ENCODE data around the gene CELA3A. TPM values are rescaled to one million over a fixed set of nuclear protein-coding genes. Genes with fewer than 3 reads are reported as not detected.
A peak's percentile ranks its signal among the peaks of the same experiment; 100 is the strongest.
"Not testable (repeated sequence)": the region's sequence is repeated elsewhere in the genome, so short reads cannot be mapped to it uniquely, and the experiment has no call there.

Gene CELA3A
- total RNA-seq, 1 experiment from 2014 or later, result not detected

GRCh38 chr1:22003959-22004358 lies 2.5 kb downstream of the CELA3A start:
- CTCF ChIA-PET, result interaction anchor here (0.6 kb wide), 2 partner anchors 108 to 558 kb away, joined by 4 to 5 read pairs; no protein-coding TSS in a partner anchor
- H3K36me3 ChIP-seq (ENCODE audit: insufficient read depth, low read length, poor library complexity, severe bottlenecking); intact Hi-C loops (cut with micrococcal nuclease; ENCODE audit: unreplicated experiment); POLR2A ChIA-PET (ENCODE audit: low non-redundant PET); H3K27me3 ChIP-seq (replicated peaks; ENCODE audit: insufficient read depth, low read depth, low read length, poor library complexity); H3K4me3 ChIP-seq (ENCODE audit: low read depth, low read length, poor library complexity, severe bottlenecking); H3K9me3 ChIP-seq (ENCODE audit: low read depth, low read length, poor library complexity, severe bottlenecking); H3K4me1 ChIP-seq (ENCODE audit: insufficient read depth, low read length, poor library complexity, severe bottlenecking); H3K27ac ChIP-seq (ENCODE audit: low read depth, low read length, poor library complexity, severe bottlenecking); BruUV-seq (replicated peaks); DNase-seq (ENCODE audit: low spot score): not testable (repeated sequence)

GRCh38 chr1:22005261-22006149 lies 4.0 kb downstream of the CELA3A start:
- BruUV-seq (replicated peaks); H3K27me3 ChIP-seq (replicated peaks; ENCODE audit: insufficient read depth, low read depth, low read length, poor library complexity); H3K9me3 ChIP-seq (ENCODE audit: low read depth, low read length, poor library complexity, severe bottlenecking); intact Hi-C loops (cut with micrococcal nuclease; ENCODE audit: unreplicated experiment); H3K4me1 ChIP-seq (ENCODE audit: insufficient read depth, low read length, poor library complexity, severe bottlenecking); H3K4me3 ChIP-seq (ENCODE audit: low read depth, low read length, poor library complexity, severe bottlenecking); POLR2A ChIA-PET (ENCODE audit: low non-redundant PET); H3K36me3 ChIP-seq (ENCODE audit: insufficient read depth, low read length, poor library complexity, severe bottlenecking); H3K27ac ChIP-seq (ENCODE audit: low read depth, low read length, poor library complexity, severe bottlenecking); CTCF ChIA-PET: not testable (repeated sequence)
- DNase-seq (ENCODE audit: low spot score), result peak; percentile 39
- TF ChIP-seq CTCF (conservative IDR thresholded peaks at IDR 0.05; ENCODE audit: low read depth, low read length), result peak; percentile 55

- BruUV-seq (replicated peaks); intact Hi-C loops (cut with micrococcal nuclease; ENCODE audit: unreplicated experiment); DNase-seq (ENCODE audit: low spot score); H3K4me1 ChIP-seq (ENCODE audit: insufficient read depth, low read length, poor library complexity, severe bottlenecking); H3K4me3 ChIP-seq (ENCODE audit: low read depth, low read length, poor library complexity, severe bottlenecking); CTCF ChIA-PET; POLR2A ChIA-PET (ENCODE audit: low non-redundant PET); H3K27ac ChIP-seq (ENCODE audit: low read depth, low read length, poor library complexity, severe bottlenecking); H3K9me3 ChIP-seq (ENCODE audit: low read depth, low read length, poor library complexity, severe bottlenecking); H3K27me3 ChIP-seq (replicated peaks; ENCODE audit: insufficient read depth, low read depth, low read length, poor library complexity); H3K36me3 ChIP-seq (ENCODE audit: insufficient read depth, low read length, poor library complexity, severe bottlenecking): not testable (repeated sequence)
These were observed 5.3 kb downstream of the CELA3A start for GRCh38 chr1:22006736-22007135.

- H3K9me3 ChIP-seq (ENCODE audit: low read depth, low read length, poor library complexity, severe bottlenecking); BruUV-seq (replicated peaks); H3K4me1 ChIP-seq (ENCODE audit: insufficient read depth, low read length, poor library complexity, severe bottlenecking); H3K27me3 ChIP-seq (replicated peaks; ENCODE audit: insufficient read depth, low read depth, low read length, poor library complexity); H3K36me3 ChIP-seq (ENCODE audit: insufficient read depth, low read length, poor library complexity, severe bottlenecking); POLR2A ChIA-PET (ENCODE audit: low non-redundant PET); H3K4me3 ChIP-seq (ENCODE audit: low read depth, low read length, poor library complexity, severe bottlenecking); intact Hi-C loops (cut with micrococcal nuclease; ENCODE audit: unreplicated experiment); DNase-seq (ENCODE audit: low spot score); H3K27ac ChIP-seq (ENCODE audit: low read depth, low read length, poor library complexity, severe bottlenecking): not testable (repeated sequence)
- CTCF ChIA-PET, result interaction anchor here (0.6 kb wide), 1 partner anchor 45 kb away, joined by 5 read pairs; no protein-coding TSS in a partner anchor
These were observed 5.8 kb downstream of the CELA3A start for GRCh38 chr1:22007262-22007661.

- H3K9me3 ChIP-seq (ENCODE audit: low read depth, low read length, poor library complexity, severe bottlenecking); H3K27me3 ChIP-seq (replicated peaks; ENCODE audit: insufficient read depth, low read depth, low read length, poor library complexity); H3K4me3 ChIP-seq (ENCODE audit: low read depth, low read length, poor library complexity, severe bottlenecking); CTCF ChIA-PET; DNase-seq (ENCODE audit: low spot score); POLR2A ChIA-PET (ENCODE audit: low non-redundant PET); intact Hi-C loops (cut with micrococcal nuclease; ENCODE audit: unreplicated experiment); BruUV-seq (replicated peaks); H3K27ac ChIP-seq (ENCODE audit: low read depth, low read length, poor library complexity, severe bottlenecking); H3K4me1 ChIP-seq (ENCODE audit: insufficient read depth, low read length, poor library complexity, severe bottlenecking); H3K36me3 ChIP-seq (ENCODE audit: insufficient read depth, low read length, poor library complexity, severe bottlenecking): not testable (repeated sequence)
These were observed 8.1 kb downstream of the CELA3A start for GRCh38 chr1:22009566-22009965.

GRCh38 chr1:22012752-22013151 lies 11.3 kb downstream of the CELA3A start:
- BruUV-seq (replicated peaks); intact Hi-C loops (cut with micrococcal nuclease; ENCODE audit: unreplicated experiment): not testable (repeated sequence)

GRCh38 chr1:22014575-22015206 lies 13.2 kb downstream of the CELA3A start:
- BruUV-seq (replicated peaks); H3K36me3 ChIP-seq (ENCODE audit: insufficient read depth, low read length, poor library complexity, severe bottlenecking); H3K4me3 ChIP-seq (ENCODE audit: low read depth, low read length, poor library complexity, severe bottlenecking); H3K9me3 ChIP-seq (ENCODE audit: low read depth, low read length, poor library complexity, severe bottlenecking); DNase-seq (ENCODE audit: low spot score); CTCF ChIA-PET; intact Hi-C loops (cut with micrococcal nuclease; ENCODE audit: unreplicated experiment); POLR2A ChIA-PET (ENCODE audit: low non-redundant PET); H3K27ac ChIP-seq (ENCODE audit: low read depth, low read length, poor library complexity, severe bottlenecking); H3K27me3 ChIP-seq (replicated peaks; ENCODE audit: insufficient read depth, low read depth, low read length, poor library complexity); H3K4me1 ChIP-seq (ENCODE audit: insufficient read depth, low read length, poor library complexity, severe bottlenecking): not testable (repeated sequence)

More at GRCh38 chr1:22012752-22013151, 11.3 kb downstream of the CELA3A start:
- H3K4me1 ChIP-seq (ENCODE audit: insufficient read depth, low read length, poor library complexity, severe bottlenecking); H3K9me3 ChIP-seq (ENCODE audit: low read depth, low read length, poor library complexity, severe bottlenecking); H3K36me3 ChIP-seq (ENCODE audit: insufficient read depth, low read length, poor library complexity, severe bottlenecking); POLR2A ChIA-PET (ENCODE audit: low non-redundant PET); DNase-seq (ENCODE audit: low spot score); CTCF ChIA-PET; H3K27ac ChIP-seq (ENCODE audit: low read depth, low read length, poor library complexity, severe bottlenecking); H3K27me3 ChIP-seq (replicated peaks; ENCODE audit: insufficient read depth, low read depth, low read length, poor library complexity); H3K4me3 ChIP-seq (ENCODE audit: low read depth, low read length, poor library complexity, severe bottlenecking): not testable (repeated sequence)
